IPS DF 4.7 (cell line): ENCODE data around the gene LHFPL3.

Experiments
- DNase-seq: peaks from one replicate; pipeline ENCODE4 v3.0.0-alpha.2; 2013; ENCODE audit warnings: low spot score; ENCODE audit errors: extremely low read depth

LHFPL3 gene

DNA sequence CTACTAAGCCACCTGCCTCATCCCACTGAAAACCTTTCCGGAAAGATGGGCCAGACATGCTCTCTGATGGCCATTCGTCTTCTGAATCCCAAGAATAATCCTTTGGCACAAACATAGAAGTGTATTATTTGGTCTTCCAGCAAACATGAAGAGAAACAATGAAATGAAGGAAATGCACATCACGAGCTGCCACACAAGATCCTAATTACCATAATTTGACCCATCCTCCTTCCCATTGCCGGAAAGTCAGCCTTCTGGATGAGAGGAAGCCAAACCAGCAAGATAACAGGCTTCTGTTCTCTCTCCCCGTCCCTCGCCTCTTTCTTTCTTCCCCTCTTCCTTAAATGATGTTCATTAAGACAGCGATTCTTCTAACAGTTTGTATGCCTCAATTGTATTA, 466.7 kb downstream of the LHFPL3 start:
- no peak for DNase-seq

DNA sequence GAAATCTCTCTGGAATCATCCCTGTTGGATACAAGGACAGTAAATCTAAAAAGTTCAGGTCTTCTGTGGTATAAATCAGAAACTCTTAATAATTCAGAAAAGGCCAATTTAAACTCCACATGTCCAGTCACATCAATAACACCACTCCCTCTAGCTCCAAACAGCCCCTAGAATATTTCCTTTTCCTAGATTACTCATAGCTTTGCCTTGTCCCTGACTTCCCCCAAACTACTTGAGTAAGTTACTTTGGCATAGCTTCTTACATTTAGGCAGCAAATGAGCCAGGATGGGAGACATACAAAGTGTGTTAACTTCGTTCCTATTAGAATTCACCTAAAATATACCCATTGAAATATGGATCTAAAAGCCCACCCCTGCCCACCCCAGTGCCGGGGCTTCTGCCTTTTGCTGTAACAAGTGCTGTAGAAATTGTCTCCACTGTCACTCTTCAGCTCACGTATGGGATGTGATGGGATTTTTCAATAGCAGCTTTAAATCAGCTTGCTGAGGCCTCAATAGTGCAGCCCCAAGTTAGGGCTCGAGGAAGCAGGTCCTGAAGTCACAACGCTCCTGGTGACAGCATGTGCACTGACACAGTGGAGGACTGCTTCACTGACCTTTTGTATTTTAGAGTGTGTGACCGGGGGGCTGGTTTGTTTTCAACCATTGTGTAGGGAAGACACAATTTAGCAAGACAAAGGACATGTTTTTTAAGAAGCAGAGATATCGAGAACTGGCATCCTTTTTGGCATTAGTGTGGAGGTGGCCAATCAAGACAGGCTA, 467.4 kb downstream of the LHFPL3 start:
- no peak for DNase-seq

DNA sequence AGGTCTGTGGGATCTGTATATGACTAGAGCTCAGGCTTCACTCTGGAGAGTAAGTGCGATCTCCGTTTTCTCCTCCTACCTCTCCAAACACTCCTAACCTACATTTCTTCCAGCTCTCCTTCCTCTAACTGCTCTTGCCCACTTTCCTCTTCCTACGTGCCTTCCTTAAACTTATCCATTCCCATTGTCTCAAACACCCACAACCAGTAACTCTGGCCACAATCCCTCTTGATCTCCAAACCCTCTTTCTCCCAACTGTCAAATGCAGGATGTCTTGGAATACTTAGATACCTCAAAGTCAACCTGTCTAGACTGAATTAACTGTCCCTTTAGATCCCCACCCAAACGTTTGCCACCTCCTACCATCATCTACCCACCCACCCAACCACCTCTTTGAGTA, 471.9 kb downstream of the LHFPL3 start:
- no peak for DNase-seq

- no peak for DNase-seq
These were observed 472.6 kb downstream of the LHFPL3 start for GRCh38 chr7:104801022-104801421.

DNA sequence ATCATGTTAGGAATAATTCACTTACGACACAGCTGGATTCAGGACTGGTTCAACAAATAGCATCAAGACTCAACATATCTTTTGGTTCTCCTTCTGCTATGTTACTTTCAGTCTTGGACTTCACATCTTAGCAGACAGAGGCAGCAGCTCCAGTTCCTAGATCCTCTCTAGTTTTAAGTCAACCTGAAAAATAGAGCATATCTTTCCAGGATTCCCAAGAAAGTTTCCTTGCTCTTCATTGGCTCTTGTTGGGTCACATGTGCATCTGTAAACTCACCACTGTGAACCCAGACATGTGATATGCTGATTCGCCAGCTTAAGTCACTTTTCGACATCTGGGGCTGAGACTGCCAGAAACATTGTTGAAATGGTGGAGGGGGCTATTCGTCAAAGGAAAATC, 475.5 kb downstream of the LHFPL3 start:
- DNase-seq = no peak

DNA sequence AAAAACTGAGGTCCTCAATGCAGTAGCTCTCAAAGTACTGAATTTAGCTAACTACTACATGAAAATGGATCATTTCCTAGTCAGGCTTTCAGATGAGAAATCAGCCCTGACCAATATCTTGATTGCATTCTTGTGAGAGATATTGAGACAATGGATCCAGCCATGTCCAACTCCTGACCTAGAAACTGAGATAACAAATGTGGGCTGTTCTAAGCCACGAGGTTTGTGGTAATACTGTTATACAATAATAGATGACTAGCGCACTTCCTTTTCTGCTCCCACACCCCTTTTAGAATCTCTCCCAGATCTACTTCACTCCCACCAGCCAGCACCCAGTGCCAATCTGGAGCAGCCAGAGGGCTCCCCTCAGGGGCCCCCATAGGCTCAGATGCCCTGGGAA, 476.3 kb downstream of the LHFPL3 start:
- no peak for DNase-seq

DNA sequence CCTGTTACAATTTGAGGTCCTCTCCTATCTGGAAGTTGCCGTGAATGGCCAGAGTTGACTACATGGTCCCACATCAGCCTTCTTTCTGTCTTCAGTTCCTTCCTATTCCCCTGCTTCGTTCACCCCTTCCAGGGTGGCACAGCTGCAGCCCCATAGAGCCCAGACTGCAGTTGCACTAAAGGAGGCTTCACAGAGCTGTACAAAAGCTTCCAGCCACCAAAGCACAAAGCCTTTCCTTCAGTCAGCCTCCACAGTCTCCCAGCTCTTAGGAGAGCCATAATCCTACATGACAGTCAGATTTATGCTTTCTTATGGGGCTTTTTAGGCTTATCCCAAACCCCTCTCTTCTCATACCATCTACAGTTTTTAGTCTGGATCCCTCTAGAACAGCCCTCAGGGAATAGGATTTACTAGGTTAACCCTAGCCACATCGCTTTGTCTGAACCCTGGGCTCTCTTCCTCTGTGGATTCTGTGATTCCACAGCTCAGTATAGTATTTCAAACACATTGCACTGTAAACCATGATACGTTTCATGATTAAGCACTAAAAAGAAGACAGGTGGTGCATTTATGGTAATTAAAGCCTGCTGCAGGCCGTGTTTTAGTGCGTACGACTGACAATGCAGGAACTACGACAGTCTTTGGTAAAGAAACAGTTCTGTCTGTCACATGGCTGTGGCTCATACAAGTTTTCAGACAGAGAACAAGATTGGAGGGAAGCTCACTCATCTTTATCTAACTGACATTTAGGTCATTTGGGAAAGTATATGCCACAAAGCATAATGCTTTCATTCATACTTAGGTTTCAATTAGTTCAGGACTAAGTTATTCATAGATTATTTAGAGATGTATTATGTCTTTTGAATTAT, 477.3 kb downstream of the LHFPL3 start:
- DNase-seq = no peak

DNA sequence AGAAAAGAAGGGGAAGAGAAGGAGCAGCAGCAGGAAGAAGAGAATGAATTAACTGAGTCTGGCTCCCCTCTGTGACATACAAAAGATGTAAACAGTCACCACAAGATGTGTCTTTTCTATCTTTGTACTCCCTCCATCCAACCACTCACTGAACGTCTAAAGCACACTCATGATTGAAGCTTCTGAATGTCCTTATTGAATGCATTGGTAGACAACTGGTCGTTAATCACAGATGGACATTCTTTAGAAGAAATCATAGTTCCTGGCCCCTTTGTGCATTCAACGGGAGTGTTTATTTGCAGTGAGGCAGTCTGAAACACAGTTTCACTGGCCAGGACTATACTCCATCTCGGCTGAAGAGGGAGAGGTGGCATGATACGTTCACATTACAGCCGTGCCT, 479.3 kb downstream of the LHFPL3 start:
- DNase-seq = no peak

GRCh38 chr7:104809906-104810305, 481.5 kb downstream of the LHFPL3 start:
- DNase-seq = no peak

- no peak for DNase-seq
These were observed 485.7 kb downstream of the LHFPL3 start for GRCh38 chr7:104814126-104814525.

- DNase-seq = no peak
These were observed 486.4 kb downstream of the LHFPL3 start for GRCh38 chr7:104814671-104815400.

DNA sequence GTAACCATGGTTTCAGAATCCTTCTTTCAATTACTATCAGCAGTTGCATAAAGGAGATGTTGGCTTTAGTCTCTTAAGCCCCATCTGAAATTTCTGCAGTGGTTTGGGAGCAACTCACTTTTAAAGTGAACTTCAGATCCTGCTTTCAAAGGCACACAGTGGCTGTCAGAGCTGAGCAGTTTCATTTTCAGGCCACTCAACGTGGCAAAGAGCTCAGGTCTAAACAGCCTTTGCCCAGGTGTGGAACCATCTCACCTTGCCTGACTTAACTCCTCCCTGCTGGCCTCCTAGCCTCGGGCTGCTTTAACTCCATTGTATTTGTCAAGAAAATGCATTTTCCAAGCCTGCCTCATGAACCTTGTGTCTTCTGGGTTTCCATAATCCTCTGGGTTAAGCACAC, 488.1 kb downstream of the LHFPL3 start:
- no peak for DNase-seq

- DNase-seq = no peak
These were observed 490.8 kb downstream of the LHFPL3 start for GRCh38 chr7:104818961-104819880.

GRCh38 chr7:104820836-104821535, 492.6 kb downstream of the LHFPL3 start:
- no peak for DNase-seq

- no peak for DNase-seq
These were observed 494.8 kb downstream of the LHFPL3 start for GRCh38 chr7:104823177-104823576.

DNA sequence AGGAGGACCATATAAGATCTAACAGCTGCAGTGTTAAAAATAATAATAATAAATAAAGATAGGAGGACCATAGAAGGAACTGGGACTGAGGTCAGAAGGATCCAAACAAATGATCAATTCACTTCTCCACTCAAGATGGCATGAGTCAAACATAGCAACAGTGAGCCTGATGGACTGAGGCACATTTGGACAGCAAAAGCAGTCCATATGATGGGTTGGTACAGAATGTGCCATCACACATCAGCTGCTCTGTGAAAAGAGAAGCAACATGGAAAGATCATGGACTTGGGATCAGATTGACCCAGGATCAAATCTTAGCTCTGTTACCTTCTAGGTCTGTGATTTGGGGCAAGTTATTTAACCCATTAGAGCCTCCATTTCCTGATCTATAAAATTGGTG, 496.7 kb downstream of the LHFPL3 start:
- no peak for DNase-seq

GRCh38 chr7:104826135-104826534, 497.7 kb downstream of the LHFPL3 start:
- DNase-seq = no peak

GRCh38 chr7:104836976-104837375, 508.6 kb downstream of the LHFPL3 start:
- DNase-seq = no peak

DNA sequence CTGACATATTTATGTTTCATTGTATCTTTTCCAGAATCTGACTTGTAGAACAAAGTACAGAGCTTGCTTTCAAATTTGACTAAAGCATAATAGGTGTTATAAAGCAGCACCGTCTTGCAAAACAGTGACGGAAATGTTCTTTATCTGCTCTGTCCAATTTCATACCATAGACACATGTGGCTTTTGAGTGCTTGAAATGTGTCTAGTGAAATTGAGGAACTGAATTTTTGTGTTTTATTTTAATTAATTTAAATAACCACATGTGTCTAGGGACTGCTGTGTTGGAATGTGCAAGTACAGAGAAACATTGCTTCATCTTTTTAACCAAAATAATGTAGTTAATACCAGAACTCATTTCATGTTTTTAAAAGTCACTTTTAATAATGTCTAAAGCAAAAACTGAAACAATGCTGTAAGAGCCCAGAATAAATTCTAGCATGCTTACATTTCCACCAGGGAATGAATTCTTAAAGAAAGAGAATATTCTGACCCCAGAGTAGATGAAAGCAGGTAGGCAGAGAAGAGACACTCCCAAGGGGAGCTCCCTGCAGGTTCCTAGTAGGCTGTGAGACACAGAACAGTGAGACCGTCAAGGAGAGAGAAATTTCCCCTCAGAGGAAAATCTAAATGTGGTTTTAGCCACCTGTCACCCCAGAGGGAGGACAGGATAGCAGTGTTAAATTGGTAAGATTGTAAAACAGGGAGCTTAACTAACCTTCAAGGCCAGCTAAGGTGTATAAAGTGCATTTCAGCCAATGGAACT, 510.3 kb downstream of the LHFPL3 start:
- DNase-seq = no peak

GRCh38 chr7:104839842-104840241, 511.4 kb downstream of the LHFPL3 start:
- no peak for DNase-seq
